RCC 7860 (cell line): Measurements from ENCODE around the gene MRPL53.
"Not testable (repeated sequence)": the region's sequence is repeated elsewhere in the genome, so short reads cannot be mapped to it uniquely, and the experiment has no call there.

ENCODE experiments used
- DNase-seq: peaks from one replicate; pipeline ENCODE4 v3.0.0-alpha.2; 2015; ENCODE audit warnings: low spot score
- FAIRE-seq: peaks from 2 replicates; lab custom pipeline; 2012; peaks lifted over from hg19 to GRCh38; lab: Jason Lieb, UNC

The MRPL53 gene

GRCh38 chr2:74454654-74455511 lies 17.6 kb downstream of the MRPL53 start, which contains the start of gene INO80B:
INO80B (plus strand) TSS chr2:74455087; CDS start chr2:74455117, 30 bp downstream.
- FAIRE-seq (peak; percentile 90), DNase-seq (peak; percentile 96)

- FAIRE-seq (no peak), DNase-seq (no peak)
Measured at GRCh38 chr2:74450570-74451190, 21.8 kb downstream of the MRPL53 start.

GRCh38 chr2:74448771-74449170 lies 23.7 kb downstream of the MRPL53 start:
- no peak for DNase-seq
- no peak for FAIRE-seq

GRCh38 chr2:74447230-74447999 lies 25.1 kb downstream of the MRPL53 start:
- no peak for FAIRE-seq
- no peak for DNase-seq

- FAIRE-seq: no peak
Measured at GRCh38 chr2:74444498-74445318, 27.8 kb downstream of the MRPL53 start.

GRCh38 chr2:74442483-74443297 lies 29.8 kb downstream of the MRPL53 start:
- not testable (repeated sequence) for DNase-seq, FAIRE-seq

More at GRCh38 chr2:74444498-74445318, 27.8 kb downstream of the MRPL53 start:
- no peak for DNase-seq

- peak; percentile 84 for DNase-seq
- peak; percentile 89 for FAIRE-seq
Measured at GRCh38 chr2:74441690-74442482, 30.6 kb downstream of the MRPL53 start, which contains the start of gene RTKN. RTKN (minus strand) TSS chr2:74441937; CDS start chr2:74441816, 121 bp downstream.

- no peak for FAIRE-seq
- DNase-seq: no peak
Measured at GRCh38 chr2:74441170-74441689, 31.2 kb downstream of the MRPL53 start.

GRCh38 chr2:74440378-74441169 lies 31.9 kb downstream of the MRPL53 start:
- peak; percentile 53 for FAIRE-seq
- peak; percentile 76 for DNase-seq

- DNase-seq (no peak), FAIRE-seq (no peak)
Measured at GRCh38 chr2:74439803-74440377, 32.6 kb downstream of the MRPL53 start.

- DNase-seq: no peak
- FAIRE-seq: no peak
Measured at GRCh38 chr2:74439373-74439772, 33.1 kb downstream of the MRPL53 start.

GRCh38 chr2:74438248-74438647 lies 34.2 kb downstream of the MRPL53 start:
- FAIRE-seq (no peak), DNase-seq (no peak)

GRCh38 chr2:74436848-74437695 lies 35.4 kb downstream of the MRPL53 start:
- DNase-seq (no peak), FAIRE-seq (no peak)

- no peak for FAIRE-seq
- DNase-seq: no peak
Measured at GRCh38 chr2:74436111-74436805, 36.2 kb downstream of the MRPL53 start.

- FAIRE-seq: no peak
- DNase-seq: no peak
Measured at GRCh38 chr2:74430502-74430901, 42.0 kb downstream of the MRPL53 start.
